ENCODE data around the gene AKR1A1. TPM values are rescaled to one million over a fixed set of nuclear protein-coding genes. Genes with fewer than 3 reads are reported as not detected.

Gene AKR1A1
- total and polyA plus RNA-seq, 2 experiments from 2014 or later: 186 to 271 TPM

GRCh38 chr1:45552331-45552730 is 1.7 kb downstream of the AKR1A1 start:
- Histone ChIP-seq H3K4me2 (peak overlapping the region; percentile 88), H4K20me1 (ENCODE audit: insufficient read depth, poor library complexity, severe bottlenecking) (no peaks in the 10 kb centered on the region), H3K27me3 (no peaks in the 10 kb centered on the region), H3K36me3 (replicated peaks; ENCODE audit: insufficient read depth, low read depth) (no peaks in the 10 kb centered on the region), H3K4me3 (peak overlapping the region; percentile 76), H3K9me3 (ENCODE audit: low read depth) (no peaks in the 10 kb centered on the region), H2AFZ (no peak overlapping the region), H3K9me2 (replicated peaks; ENCODE audit: insufficient read depth) (no peaks in the 10 kb centered on the region), H3K79me2 (peaks cover 59% of the 10 kb centered on the region), H3K4me1 (ENCODE audit: insufficient read depth) (peaks cover 8% of the 10 kb centered on the region), H3K27ac (no peak overlapping the region)
- DNase-seq (ENCODE audit: low spot score): peak; percentile 70
- TF ChIP-seq EZH2 (IDR thresholded peaks at IDR 0.05; ENCODE audit: borderline replicate concordance): no peak
- no peak for TF ChIP-seq EZH2phosphoT487 (IDR thresholded peaks at IDR 0.05; ENCODE audit: low read depth, severe bottlenecking, unreplicated experiment)
- TF ChIP-seq, protein P1, sequence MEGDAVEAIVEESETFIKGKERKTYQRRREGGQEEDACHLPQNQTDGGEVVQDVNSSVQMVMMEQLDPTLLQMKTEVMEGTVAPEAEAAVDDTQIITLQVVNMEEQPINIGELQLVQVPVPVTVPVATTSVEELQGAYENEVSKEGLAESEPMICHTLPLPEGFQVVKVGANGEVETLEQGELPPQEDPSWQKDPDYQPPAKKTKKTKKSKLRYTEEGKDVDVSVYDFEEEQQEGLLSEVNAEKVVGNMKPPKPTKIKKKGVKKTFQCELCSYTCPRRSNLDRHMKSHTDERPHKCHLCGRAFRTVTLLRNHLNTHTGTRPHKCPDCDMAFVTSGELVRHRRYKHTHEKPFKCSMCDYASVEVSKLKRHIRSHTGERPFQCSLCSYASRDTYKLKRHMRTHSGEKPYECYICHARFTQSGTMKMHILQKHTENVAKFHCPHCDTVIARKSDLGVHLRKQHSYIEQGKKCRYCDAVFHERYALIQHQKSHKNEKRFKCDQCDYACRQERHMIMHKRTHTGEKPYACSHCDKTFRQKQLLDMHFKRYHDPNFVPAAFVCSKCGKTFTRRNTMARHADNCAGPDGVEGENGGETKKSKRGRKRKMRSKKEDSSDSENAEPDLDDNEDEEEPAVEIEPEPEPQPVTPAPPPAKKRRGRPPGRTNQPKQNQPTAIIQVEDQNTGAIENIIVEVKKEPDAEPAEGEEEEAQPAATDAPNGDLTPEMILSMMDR (IDR thresholded peaks at IDR 0.05; ENCODE audit: poor library complexity): no peak
- 72% methylated on average over 1 of the region's 1 CpG for WGBS (ENCODE audit: low lambda C conversion rate, missing lambda C conversion rate)

GRCh38 chr1:45554198-45554597 is 3.6 kb downstream of the AKR1A1 start:
- Histone ChIP-seq H3K4me3 (no peak overlapping the region), H3K9me2 (replicated peaks; ENCODE audit: insufficient read depth) (no peaks in the 10 kb centered on the region), H3K4me1 (ENCODE audit: insufficient read depth) (peaks cover 8% of the 10 kb centered on the region), H3K4me2 (no peak overlapping the region), H2AFZ (no peak overlapping the region), H3K79me2 (peaks cover 72% of the 10 kb centered on the region), H3K9me3 (ENCODE audit: low read depth) (no peaks in the 10 kb centered on the region), H4K20me1 (ENCODE audit: insufficient read depth, poor library complexity, severe bottlenecking) (no peaks in the 10 kb centered on the region), H3K27me3 (no peaks in the 10 kb centered on the region), H3K36me3 (replicated peaks; ENCODE audit: insufficient read depth, low read depth) (no peaks in the 10 kb centered on the region), H3K27ac (no peak overlapping the region)
- no peak for DNase-seq (ENCODE audit: low spot score)
- TF ChIP-seq EZH2phosphoT487 (IDR thresholded peaks at IDR 0.05; ENCODE audit: low read depth, severe bottlenecking, unreplicated experiment): no peak
- TF ChIP-seq, protein P1 (IDR thresholded peaks at IDR 0.05; ENCODE audit: poor library complexity): no peak
- TF ChIP-seq EZH2 (IDR thresholded peaks at IDR 0.05; ENCODE audit: borderline replicate concordance): no peak
- WGBS (ENCODE audit: low lambda C conversion rate, missing lambda C conversion rate): 89% methylated on average over 6 of the region's 6 CpGs

DNA sequence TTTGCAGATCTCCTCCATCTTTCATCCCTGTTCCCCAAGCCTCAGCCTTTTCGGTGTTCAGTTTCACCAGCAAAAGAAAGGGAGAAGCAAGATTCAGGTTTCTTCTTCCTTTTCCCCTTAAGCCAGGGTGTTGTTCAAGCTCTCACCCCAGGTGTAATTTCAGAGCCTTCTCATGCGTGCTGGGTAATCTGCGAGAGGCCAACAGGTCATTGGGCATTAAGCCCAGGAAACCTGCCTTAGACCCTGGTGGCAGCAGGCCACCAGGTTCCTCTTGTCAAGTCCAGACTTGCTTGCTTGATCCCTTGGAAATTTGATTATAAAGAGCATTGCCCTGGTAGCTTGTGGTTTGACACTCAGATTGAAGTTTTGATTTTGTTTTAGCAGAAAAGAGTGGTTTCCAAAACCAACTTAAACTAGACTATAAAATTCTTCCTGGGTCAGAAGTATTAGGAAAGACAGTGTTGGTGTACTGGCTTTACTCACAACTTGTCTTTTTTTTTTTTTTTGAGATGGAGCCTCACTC is 6.9 kb downstream of the AKR1A1 start:
- H3K4me1 ChIP-seq (ENCODE audit: insufficient read depth): peaks cover 3% of the 10 kb centered on the region
- H3K4me3 ChIP-seq: no peak overlapping the region
- WGBS (ENCODE audit: low lambda C conversion rate, missing lambda C conversion rate): 82% methylated on average over 3 of the region's 3 CpGs
- no peaks in the 10 kb centered on the region for H3K27me3 ChIP-seq
- no peak for DNase-seq (ENCODE audit: low spot score)
- H3K4me2 ChIP-seq: no peak overlapping the region
- no peaks in the 10 kb centered on the region for H3K36me3 ChIP-seq (replicated peaks; ENCODE audit: insufficient read depth, low read depth)
- H3K9me2 ChIP-seq (replicated peaks; ENCODE audit: insufficient read depth): no peaks in the 10 kb centered on the region
- TF ChIP-seq EZH2 (IDR thresholded peaks at IDR 0.05; ENCODE audit: borderline replicate concordance): no peak
- TF ChIP-seq, protein P1 (IDR thresholded peaks at IDR 0.05; ENCODE audit: poor library complexity): no peak
- H2AFZ ChIP-seq: no peak overlapping the region
- no peaks in the 10 kb centered on the region for H3K9me3 ChIP-seq (ENCODE audit: low read depth)
- H3K79me2 ChIP-seq: peaks cover 77% of the 10 kb centered on the region
- H4K20me1 ChIP-seq (ENCODE audit: insufficient read depth, poor library complexity, severe bottlenecking): no peaks in the 10 kb centered on the region
- peak overlapping the region; percentile 34 for H3K27ac ChIP-seq

GRCh38 chr1:45563843-45564242 is 13.2 kb downstream of the AKR1A1 start:
- H3K36me3 ChIP-seq (replicated peaks; ENCODE audit: insufficient read depth, low read depth): no peaks in the 10 kb centered on the region
- peak overlapping the region; percentile 16 for H3K27ac ChIP-seq
- no peak for DNase-seq (ENCODE audit: low spot score)
- no peak overlapping the region for H3K4me2 ChIP-seq
- TF ChIP-seq, protein P1 (IDR thresholded peaks at IDR 0.05; ENCODE audit: poor library complexity): no peak
- no peak for TF ChIP-seq EZH2 (IDR thresholded peaks at IDR 0.05; ENCODE audit: borderline replicate concordance)
- TF ChIP-seq EZH2phosphoT487 (IDR thresholded peaks at IDR 0.05; ENCODE audit: low read depth, severe bottlenecking, unreplicated experiment): no peak
- no peaks in the 10 kb centered on the region for H3K9me3 ChIP-seq (ENCODE audit: low read depth)
- H3K79me2 ChIP-seq: peaks cover 24% of the 10 kb centered on the region
- H3K4me3 ChIP-seq: no peak overlapping the region
- no peak overlapping the region for H2AFZ ChIP-seq
- H3K4me1 ChIP-seq (ENCODE audit: insufficient read depth): no peaks in the 10 kb centered on the region
- WGBS (ENCODE audit: low lambda C conversion rate, missing lambda C conversion rate): 100% methylated on average over 2 of the region's 2 CpGs
- no peaks in the 10 kb centered on the region for H4K20me1 ChIP-seq (ENCODE audit: insufficient read depth, poor library complexity, severe bottlenecking)
- no peaks in the 10 kb centered on the region for H3K9me2 ChIP-seq (replicated peaks; ENCODE audit: insufficient read depth)
- no peaks in the 10 kb centered on the region for H3K27me3 ChIP-seq

Data from hepatocyte (in vitro differentiated cells).